Activated T-cell treated with anti-CD3 and anti-CD28 coated beads for 4 hours (primary cell): ENCODE results near the gene SINHCAF.
"Not testable (repeated sequence)": the region's sequence is repeated elsewhere in the genome, so short reads cannot be mapped to it uniquely, and the experiment has no call there.

Experiments
- DNase-seq: peaks from one replicate; pipeline ENCODE4 v3.0.0-alpha.2; 2020

SINHCAF gene

GRCh38 chr12:31259136-31259886 is 66.6 kb downstream of the SINHCAF start:
- no peak for DNase-seq

GRCh38 chr12:31257784-31258183 is 68.2 kb downstream of the SINHCAF start:
- no peak for DNase-seq

- DNase-seq: not testable (repeated sequence)
Observed at GRCh38 chr12:31251707-31252611, 74.0 kb downstream of the SINHCAF start.

GRCh38 chr12:31250179-31250578 is 75.8 kb downstream of the SINHCAF start:
- no peak for DNase-seq

GRCh38 chr12:31249356-31249755 is 76.6 kb downstream of the SINHCAF start:
- DNase-seq: no peak

GRCh38 chr12:31248815-31249214 is 77.1 kb downstream of the SINHCAF start:
- DNase-seq: no peak

- no peak for DNase-seq
Observed at GRCh38 chr12:31248337-31248736, 77.6 kb downstream of the SINHCAF start.

GRCh38 chr12:31246470-31246850 is 79.5 kb downstream of the SINHCAF start:
- no peak for DNase-seq

GRCh38 chr12:31245822-31246469 is 80.0 kb downstream of the SINHCAF start:
- no peak for DNase-seq

- not testable (repeated sequence) for DNase-seq
Observed at GRCh38 chr12:31242418-31242817, 83.5 kb downstream of the SINHCAF start.

- peak; percentile 42 for DNase-seq
Observed at GRCh38 chr12:31238764-31239387, 87.1 kb downstream of the SINHCAF start.

- DNase-seq: not testable (repeated sequence)
Observed at GRCh38 chr12:31238333-31238732, 87.6 kb downstream of the SINHCAF start.

GRCh38 chr12:31236998-31237637 is 88.8 kb downstream of the SINHCAF start:
- DNase-seq: no peak

GRCh38 chr12:31235868-31236395 is 90.0 kb downstream of the SINHCAF start:
- DNase-seq: no peak

GRCh38 chr12:31234955-31235867 is 90.7 kb downstream of the SINHCAF start:
- DNase-seq: no peak

GRCh38 chr12:31234053-31234840 is 91.7 kb downstream of the SINHCAF start:
- DNase-seq: no peak

GRCh38 chr12:31233061-31233730 is 92.8 kb downstream of the SINHCAF start:
- no peak for DNase-seq

- DNase-seq: no peak
Observed at GRCh38 chr12:31232361-31232965, 93.5 kb downstream of the SINHCAF start.
